ENCODE measurements around the gene PTCH2.
"Not testable (repeated sequence)": the region's sequence is repeated elsewhere in the genome, so short reads cannot be mapped to it uniquely, and the experiment has no call there.

PTCH2 gene

GRCh38 chr1:44798481-44799365 is 44.3 kb downstream of the PTCH2 start (continued):
- TF ChIP-seq POU6F1 (CRISPR knock-in tag; IDR thresholded peaks at IDR 0.05; ENCODE audit: borderline replicate concordance, low read depth) = no peak
- no peak for TF ChIP-seq CREB5 (CRISPR knock-in tag; IDR thresholded peaks at IDR 0.05; ENCODE audit: low read depth)

- ATAC-seq = not testable (repeated sequence)
These were observed 45.2 kb downstream of the PTCH2 start for GRCh38 chr1:44797886-44798285.

GRCh38 chr1:44792736-44793502 is 50.1 kb downstream of the PTCH2 start:
- TF ChIP-seq ARNTL (CRISPR knock-in tag; IDR thresholded peaks at IDR 0.05; ENCODE audit: borderline replicate concordance, low read depth) (no peak), CSDC2 (CRISPR knock-in tag; IDR thresholded peaks at IDR 0.05) (no peak), ESRRG (CRISPR knock-in tag; IDR thresholded peaks at IDR 0.05) (no peak), ZNF70 (CRISPR knock-in tag; IDR thresholded peaks at IDR 0.05) (no peak), ZNF8 (CRISPR knock-in tag; IDR thresholded peaks at IDR 0.05) (no peak), ZNF565 (CRISPR knock-in tag; conservative IDR thresholded peaks at IDR 0.05; ENCODE audit: low read depth) (no peak)
- no peak for ATAC-seq

GRCh38 chr1:44790968-44791801 is 51.9 kb downstream of the PTCH2 start:
- no peak for ATAC-seq
- no peak for TF ChIP-seq POU6F1 (CRISPR knock-in tag; IDR thresholded peaks at IDR 0.05; ENCODE audit: borderline replicate concordance, low read depth)

- TF ChIP-seq PPARA (CRISPR knock-in tag; IDR thresholded peaks at IDR 0.05; ENCODE audit: borderline replicate concordance) (no peak), CSRNP3 (CRISPR knock-in tag; IDR thresholded peaks at IDR 0.05) (no peak), OSR1 (CRISPR knock-in tag; IDR thresholded peaks at IDR 0.05) (no peak), GLIS3 (CRISPR knock-in tag; IDR thresholded peaks at IDR 0.05) (no peak), ZFP3 (CRISPR knock-in tag; IDR thresholded peaks at IDR 0.05) (no peak), ARNTL (CRISPR knock-in tag; IDR thresholded peaks at IDR 0.05; ENCODE audit: borderline replicate concordance, low read depth) (no peak), TCF4 (CRISPR knock-in tag; IDR thresholded peaks at IDR 0.05; ENCODE audit: borderline replicate concordance) (no peak), ESRRG (CRISPR knock-in tag; IDR thresholded peaks at IDR 0.05) (no peak), PATZ1 (CRISPR knock-in tag; IDR thresholded peaks at IDR 0.05; ENCODE audit: borderline replicate concordance) (no peak), ZC3H10 (CRISPR knock-in tag; IDR thresholded peaks at IDR 0.05) (no peak), CSDC2 (CRISPR knock-in tag; IDR thresholded peaks at IDR 0.05) (no peak), ZFP30 (CRISPR knock-in tag; IDR thresholded peaks at IDR 0.05) (no peak), BACH2 (CRISPR knock-in tag; IDR thresholded peaks at IDR 0.05; ENCODE audit: borderline replicate concordance) (no peak), ZNF565 (CRISPR knock-in tag; conservative IDR thresholded peaks at IDR 0.05; ENCODE audit: low read depth) (no peak)
- ATAC-seq = no peak
These were observed 54.8 kb downstream of the PTCH2 start, which contains the start of gene BEST4 for GRCh38 chr1:44788120-44788860. TSS of gene BEST4 (minus strand) at chr1:44788170. CDS start at chr1:44787705, 465 bp downstream.
